Heart left ventricle (tissue), 16 donors: ENCODE results near the gene PASK. TPM values are rescaled to one million over a fixed set of nuclear protein-coding genes. Genes with fewer than 3 reads are reported as not detected.

Source experiments
- ATAC-seq, 4 donors: fragments of 200-7000 bp; cut with Tn5 transposase; one replicate each; pipeline ENCODE4 v1.9.1; 2020 to 2022; ENCODE audit warnings: moderate library complexity in 4 of 4, mild to moderate bottlenecking in 3 of 4, moderate number of reproducible peaks in 1 of 4
- DNase-seq, 5 donors: peaks; one replicate each; pipeline ENCODE4 v3.0.0-alpha.2; 2020
- H3K27ac ChIP-seq, 12 donors: fragments of 200-600 bp; sonication (generic) in 4 of 12; one replicate each; pipeline versions ENCODE4 v1.5.0 to v1.8.0; 2016 to 2022; ENCODE audit warnings: mild to moderate bottlenecking in 2 of 12
- H3K27me3 ChIP-seq, 9 donors: fragments of 200-600 bp; sonication (generic) in 2 of 9; one replicate each; pipeline versions ENCODE4 v1.5.1 to v1.8.0; 2016 to 2022; ENCODE audit warnings: mild to moderate bottlenecking in 3 of 9
- H3K36me3 ChIP-seq, 9 donors: fragments of 200-600 bp; sonication (generic) in 2 of 9; one replicate each; pipeline versions ENCODE4 v1.5.0 to v1.8.0; 2018 to 2022; ENCODE audit warnings: mild to moderate bottlenecking in 2 of 9
- H3K4me1 ChIP-seq, 12 donors: fragments of 200-600 bp; sonication (generic) in 4 of 12; one replicate each; pipeline versions ENCODE4 v1.5.0 to v1.8.0; 2016 to 2022; ENCODE audit warnings: mild to moderate bottlenecking in 3 of 12
- H3K4me3 ChIP-seq, 12 donors: fragments of 200-600 bp; sonication (generic) in 4 of 12; one replicate each; pipeline versions ENCODE4 v1.5.0 to v1.8.0; 2017 to 2022; ENCODE audit warnings: mild to moderate bottlenecking in 9 of 12, moderate library complexity in 4 of 12
- H3K9me3 ChIP-seq, 12 donors: fragments of 200-600 bp; sonication (generic) in 4 of 12; one replicate each; pipeline versions ENCODE4 v1.5.0 to v1.8.0; 2016 to 2022; ENCODE audit warnings: mild to moderate bottlenecking in 1 of 12
- POLR2A ChIP-seq, 2 donors: fragments of 450-650 bp; IDR thresholded peaks; one replicate each; pipeline ENCODE4 v1.6.1; 2017; ENCODE audit warnings: antibody characterized with exemption in 2 of 2, mild to moderate bottlenecking in 2 of 2, moderate library complexity in 2 of 2
- WGBS, 4 donors: extraction: QIAGEN DNeasy Blood & Tissue Kit in 2 of 4; methylation state at CpG; one replicate each; pipeline versions ENCODE4 v1.1.5 to v1.1.7; 2013 to 2018; 5-methylcytosine and 5-hydroxymethylcytosine counted together
- intact Hi-C, 10 donors: fragments of 100-400 bp; cut with DNase I; formaldehyde crosslinking; loops; one replicate each; pipeline versions ENCODE4 v1.11.1 to v1.14.2; 2022
- polyA plus RNA-seq, 2 donors: library from polyadenylated mRNA; stranded (reverse); fragments of 200-250 nt; gene quantifications; one replicate each; pipeline ENCODE4 v1.2.3, GENCODE V29; 2013
- total RNA-seq, 9 donors: library from RNA; depleted of rRNA in 2 of 9; stranded (reverse); fragments of >200 nt in 2 of 9; fragmentation: NEBNext Ultra II Directional in 3 of 9; extraction: Animal tissue kit (Norgen Biotek cat#: 25700) in 3 of 9; gene quantifications; one replicate each; pipeline versions ENCODE4 v1.1.0 to v1.2.4, GENCODE V29; 2016 to 2023
- TF ChIP-seq, protein P1 (sequence below), 12 donors: fragments of 200-600 bp; sonication (generic) in 4 of 12; IDR thresholded peaks; one replicate each; pipeline versions ENCODE4 v1.5.0 to v1.8.0; 2018 to 2022; ENCODE audit warnings: antibody characterized with exemption in 12 of 12, mild to moderate bottlenecking in 5 of 12
- donor health status: ischemic (EF 13 %, LVEDD 7.1; RV severe dilation, severe dysfunction).
- donor health status: healthy with polysubstance abuse.
- donor health status: DM: no; HTN: yes; CAD: no.
- donor health status: DM: no; HTN: no; CAD: no.
- donor health status: ischemic (EF 25% LVEDD 6.9; RV normal size, moderate dysfunction).
- donor health status: ischemic (EF 25% LVEDD 5.7; RV mildly dilated, moderate dysfunction).
- donor health status: healthy.
- donor health status: DM: yes; HTN: yes; CAD: no.
- donor health status: ischemic (EF 35%, LVEDD 5.7; RV mildly dilated, moderate dysfunction).
- donor health status: nonischemic (EF 11% LVEDD 7.7; RV severe dilation, severe dysfunction).
- donor health status: DM: yes; HTN: yes; CAD: no.
- donor health status: PGD.
- donor health status: ischemic (EF 29% LVEDD 5.4; RV normal size, mild dysfunction).
- donor health status: nonischemic (EF 23%, LVEDD 6.1; RV moderate dilation, normal function).

Gene PASK
- total and polyA plus RNA-seq, 11 donors: 0.60 to 6.3 (median 1.6) TPM

DNA sequence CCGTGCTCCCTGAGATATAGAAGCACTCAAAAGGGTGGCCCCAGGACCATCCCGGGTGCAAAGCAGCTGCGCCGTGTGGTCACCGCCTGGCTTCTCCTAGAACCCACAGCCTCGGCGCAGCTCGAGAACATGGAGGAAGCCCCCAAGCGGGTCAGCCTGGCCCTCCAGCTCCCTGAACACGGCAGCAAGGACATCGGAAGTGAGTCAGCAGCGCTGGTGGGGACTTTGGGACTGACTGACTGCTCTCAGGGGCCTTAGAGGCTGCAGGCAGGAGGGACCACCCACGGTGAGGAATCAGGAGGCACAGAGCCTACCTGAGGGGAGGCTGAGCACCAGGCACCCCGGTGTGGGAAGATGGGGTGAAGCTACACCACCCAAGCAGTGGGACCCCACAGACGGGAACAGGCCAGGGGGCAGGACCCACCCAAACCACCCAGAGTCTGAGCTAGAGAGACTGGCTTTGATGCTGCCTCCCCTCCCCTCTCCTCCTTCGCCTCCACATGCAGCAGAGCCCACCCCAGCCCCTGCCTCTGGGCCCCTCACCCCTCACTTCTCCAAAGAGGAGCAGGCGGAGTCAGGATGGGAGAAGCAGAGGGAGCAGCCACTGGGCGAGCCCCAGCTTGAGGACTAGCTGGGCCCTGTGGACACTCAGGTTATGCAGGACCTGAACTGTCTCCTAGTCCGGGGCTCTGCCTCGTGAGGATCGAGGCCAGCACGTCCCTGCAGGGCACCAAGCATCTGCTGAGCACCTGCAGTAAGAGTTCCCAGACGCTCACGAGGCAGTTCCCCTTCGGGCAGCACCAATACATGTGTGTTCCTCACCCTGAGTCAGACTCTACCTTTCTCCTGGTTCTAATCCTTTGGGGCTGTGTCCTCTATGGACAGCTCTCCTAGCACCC lies 75.9 kb downstream of the PASK start:
- intact Hi-C loops: loop anchor here in 1 of 10 donors (10.0 kb wide), 1 partner anchor 219 kb away; no protein-coding TSS in a partner anchor
- Histone ChIP-seq H3K9me3 (no peaks in the 10 kb centered on the region), H3K4me1 (no peaks in the 10 kb centered on the region), H3K27me3 (no peaks in the 10 kb centered on the region), H3K36me3 (peaks cover 0 to 68% (median 34%) of the 10 kb centered on the region in 9 donors), H3K4me3 (no peak overlapping the region), H3K27ac (no peak overlapping the region)
- TF ChIP-seq, protein P1, sequence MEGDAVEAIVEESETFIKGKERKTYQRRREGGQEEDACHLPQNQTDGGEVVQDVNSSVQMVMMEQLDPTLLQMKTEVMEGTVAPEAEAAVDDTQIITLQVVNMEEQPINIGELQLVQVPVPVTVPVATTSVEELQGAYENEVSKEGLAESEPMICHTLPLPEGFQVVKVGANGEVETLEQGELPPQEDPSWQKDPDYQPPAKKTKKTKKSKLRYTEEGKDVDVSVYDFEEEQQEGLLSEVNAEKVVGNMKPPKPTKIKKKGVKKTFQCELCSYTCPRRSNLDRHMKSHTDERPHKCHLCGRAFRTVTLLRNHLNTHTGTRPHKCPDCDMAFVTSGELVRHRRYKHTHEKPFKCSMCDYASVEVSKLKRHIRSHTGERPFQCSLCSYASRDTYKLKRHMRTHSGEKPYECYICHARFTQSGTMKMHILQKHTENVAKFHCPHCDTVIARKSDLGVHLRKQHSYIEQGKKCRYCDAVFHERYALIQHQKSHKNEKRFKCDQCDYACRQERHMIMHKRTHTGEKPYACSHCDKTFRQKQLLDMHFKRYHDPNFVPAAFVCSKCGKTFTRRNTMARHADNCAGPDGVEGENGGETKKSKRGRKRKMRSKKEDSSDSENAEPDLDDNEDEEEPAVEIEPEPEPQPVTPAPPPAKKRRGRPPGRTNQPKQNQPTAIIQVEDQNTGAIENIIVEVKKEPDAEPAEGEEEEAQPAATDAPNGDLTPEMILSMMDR (IDR thresholded peaks at IDR 0.05): no peak
- no peak for TF ChIP-seq POLR2A (IDR thresholded peaks at IDR 0.05)
- no peak for DNase-seq
- WGBS, 4 donors: 80 to 87% (median 82%) methylated on average over 17 to 25 of the region's 25 CpGs
- no peak for ATAC-seq

DNA sequence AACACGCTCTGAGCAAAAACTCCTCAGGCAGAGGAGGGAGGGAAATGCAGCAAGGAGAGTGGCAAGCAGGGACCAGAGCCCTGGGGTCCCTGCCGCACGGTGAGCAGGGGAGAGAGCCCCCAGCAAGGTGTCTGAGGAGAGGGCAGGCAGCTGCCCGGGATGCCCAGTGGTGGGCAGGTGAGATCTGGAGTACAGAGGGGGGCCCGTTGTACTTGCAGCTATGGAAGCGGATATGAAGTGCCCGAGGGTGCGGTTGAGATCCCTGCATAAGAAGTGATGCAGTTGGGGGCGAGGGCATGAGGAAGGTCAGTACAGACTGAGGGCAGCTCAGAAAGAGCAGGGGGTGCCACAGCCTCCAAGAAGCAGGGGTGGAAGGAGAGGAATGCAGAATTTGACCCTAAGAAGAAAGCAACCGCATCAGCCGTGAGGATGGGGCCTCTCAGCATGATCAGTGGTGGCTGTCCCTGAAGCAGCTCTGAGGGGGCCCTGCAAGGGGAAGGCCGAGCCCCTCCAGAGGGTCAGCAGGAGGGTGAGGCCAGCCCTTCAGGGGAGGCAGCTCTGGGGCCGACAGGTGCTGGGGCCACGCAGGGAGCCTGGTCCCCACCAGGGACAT lies 76.6 kb downstream of the PASK start:
- 78 to 90% (median 83%) methylated on average over 11 to 14 of the region's 14 CpGs for WGBS, 4 donors
- H3K27me3 ChIP-seq: no peaks in the 10 kb centered on the region
- no peak overlapping the region for H3K27ac ChIP-seq
- DNase-seq: no peak
- peaks cover 0 to 74% (median 37%) of the 10 kb centered on the region in 9 donors for H3K36me3 ChIP-seq
- H3K4me1 ChIP-seq: no peaks in the 10 kb centered on the region
- TF ChIP-seq, protein P1 (IDR thresholded peaks at IDR 0.05): no peak
- no peak for TF ChIP-seq POLR2A (IDR thresholded peaks at IDR 0.05)
- no peaks in the 10 kb centered on the region for H3K9me3 ChIP-seq
- no peak for ATAC-seq
- intact Hi-C loops: loop anchor here in 1 of 10 donors (10.0 kb wide), 1 partner anchor 218 kb away; no protein-coding TSS in a partner anchor
- no peak overlapping the region for H3K4me3 ChIP-seq

DNA sequence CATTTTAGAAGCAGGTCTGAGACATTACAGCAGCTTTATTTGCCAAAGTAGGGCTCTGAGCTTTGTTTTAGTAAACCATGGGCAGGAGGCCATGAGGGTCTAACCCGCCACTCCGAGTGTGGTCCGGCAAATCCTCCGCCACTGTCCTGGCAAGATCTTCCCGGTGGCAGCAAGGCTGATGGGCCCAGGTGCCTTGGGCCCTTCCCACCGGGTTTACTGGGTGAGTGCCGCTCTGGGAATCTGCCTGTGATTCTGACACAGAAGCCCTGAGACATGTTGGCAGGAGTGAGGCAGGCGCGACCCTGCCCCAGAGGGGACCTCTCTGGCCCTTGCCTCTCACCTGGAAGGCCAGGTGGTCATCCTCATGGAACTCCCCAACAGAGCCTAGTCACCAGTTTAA lies 77.1 kb downstream of the PASK start:
- Histone ChIP-seq H3K4me1 (no peaks in the 10 kb centered on the region), H3K36me3 (peaks cover 0 to 79% (median 37%) of the 10 kb centered on the region in 9 donors)
- TF ChIP-seq, protein P1 (IDR thresholded peaks at IDR 0.05): no peak
- no peak for TF ChIP-seq POLR2A (IDR thresholded peaks at IDR 0.05)

DNA sequence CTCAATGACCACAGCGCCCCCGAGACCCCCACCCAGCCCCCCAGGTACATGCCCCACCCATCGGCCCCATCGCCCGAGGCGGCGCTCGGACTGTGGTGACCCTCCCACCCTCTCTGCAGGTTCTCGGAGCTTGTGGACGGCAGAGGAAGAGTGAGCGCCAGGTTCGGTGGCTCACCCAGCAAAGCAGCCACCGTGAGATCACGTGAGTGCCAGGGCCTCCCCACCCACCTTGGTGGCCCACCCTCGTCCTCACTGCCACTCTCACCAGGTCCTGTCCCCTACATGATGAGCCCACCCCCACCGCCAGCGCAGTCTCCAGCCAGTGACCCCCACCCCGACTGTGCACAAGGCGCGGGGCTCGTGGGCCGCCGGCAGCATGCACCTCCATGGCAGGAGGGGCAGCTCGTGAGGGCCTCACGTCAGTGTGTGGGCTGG lies 77.6 kb downstream of the PASK start:
- H3K36me3 ChIP-seq: peaks cover 0 to 83% (median 37%) of the 10 kb centered on the region in 9 donors
- WGBS, 4 donors: 86 to 94% (median 90%) methylated on average over 12 to 25 of the region's 25 CpGs
- no peak overlapping the region for H3K4me3 ChIP-seq
- ATAC-seq (no peak), DNase-seq (peak in 2 of 5 donors; percentile 16 to 54)
- no peaks in the 10 kb centered on the region for H3K9me3 ChIP-seq
- TF ChIP-seq, protein P1 (IDR thresholded peaks at IDR 0.05): no peak
- no peak for TF ChIP-seq POLR2A (IDR thresholded peaks at IDR 0.05)
- no peaks in the 10 kb centered on the region for H3K4me1 ChIP-seq
- no peak overlapping the region for H3K27ac ChIP-seq
- intact Hi-C loops: loop anchor here in 1 of 10 donors (10.0 kb wide), 1 partner anchor 217 kb away; no protein-coding TSS in a partner anchor
- no peaks in the 10 kb centered on the region for H3K27me3 ChIP-seq

More for the DNA sequence above, 77.1 kb downstream of the PASK start:
- DNase-seq (peak in 1 of 5 donors; percentile 12), ATAC-seq (no peak)
- 82 to 89% (median 87%) methylated on average over 7 to 9 of the region's 9 CpGs for WGBS, 4 donors
- Histone ChIP-seq H3K4me3 (no peak overlapping the region), H3K27ac (no peak overlapping the region), H3K9me3 (no peaks in the 10 kb centered on the region), H3K27me3 (no peaks in the 10 kb centered on the region)
- intact Hi-C loops: loop anchor here in 1 of 10 donors (10.0 kb wide), 1 partner anchor 217 kb away; no protein-coding TSS in a partner anchor
